KMS-11 (cell line): ENCODE measurements around the gene RFWD3.

Source experiments
- H2AFZ ChIP-seq: fragments of 200-600 bp; sonication (generic); 2 replicates; pipeline ENCODE4 v1.6.1; 2016; ENCODE audit warnings: antibody characterized with exemption, mixed run types, low read depth
- H3K27ac ChIP-seq: fragments of 200-600 bp; sonication (generic); 2 replicates; pipeline ENCODE4 v1.6.1; 2016; ENCODE audit warnings: mild to moderate bottlenecking, mixed run types
- H3K27me3 ChIP-seq: fragments of 200-600 bp; sonication (generic); 2 replicates; pipeline ENCODE4 v1.6.1; 2017; ENCODE audit warnings: mild to moderate bottlenecking, low read depth, mixed run types, moderate library complexity; ENCODE audit not compliant: insufficient read depth
- H3K36me3 ChIP-seq: fragments of 200-600 bp; sonication (generic); 2 replicates; pipeline ENCODE4 v1.6.1; 2017; ENCODE audit warnings: mild to moderate bottlenecking, mixed run types; ENCODE audit not compliant: insufficient read depth
- H3K4me1 ChIP-seq: fragments of 200-600 bp; sonication (generic); 2 replicates; pipeline ENCODE4 v1.6.1; 2016; ENCODE audit warnings: mild to moderate bottlenecking, low read depth, mixed run types; ENCODE audit not compliant: poor library complexity, severe bottlenecking
- H3K4me2 ChIP-seq: fragments of 200-600 bp; sonication (generic); 2 replicates; pipeline ENCODE4 v1.7.0; 2016; ENCODE audit warnings: mild to moderate bottlenecking, mixed run types
- H3K4me3 ChIP-seq: fragments of 200-600 bp; sonication (generic); IDR thresholded peaks from 2 replicates; pipeline ENCODE4 v1.6.1; 2017; ENCODE audit warnings: low read depth, low read length, mixed read lengths; ENCODE audit not compliant: insufficient read depth
- H3K79me2 ChIP-seq: fragments of 200-600 bp; sonication (generic); 2 replicates; pipeline ENCODE4 v1.6.1; 2016; ENCODE audit warnings: low read depth, mixed run types; ENCODE audit not compliant: insufficient read depth
- H3K9ac ChIP-seq: fragments of 200-600 bp; sonication (generic); 2 replicates; pipeline ENCODE4 v1.6.1; 2016; ENCODE audit warnings: mild to moderate bottlenecking, mixed run types
- H4K20me1 ChIP-seq: fragments of 200-600 bp; sonication (generic); 2 replicates; pipeline ENCODE4 v1.6.1; 2016; ENCODE audit warnings: mild to moderate bottlenecking, mixed run types; ENCODE audit not compliant: insufficient read depth
- CTCF ChIP-seq: fragments of 200-600 bp; sonication (generic); conservative IDR thresholded peaks from 2 replicates; pipeline ENCODE4 v1.6.1; 2017; ENCODE audit warnings: low read depth, mild to moderate bottlenecking, antibody characterized with exemption, low read length, moderate library complexity, mixed read lengths

Gene RFWD3

GRCh38 chr16:74633686-74634085 is 33.0 kb downstream of the RFWD3 start:
- Histone ChIP-seq H3K9ac (no peak overlapping the region), H3K27me3 (no peaks in the 10 kb centered on the region), H3K4me2 (no peak overlapping the region), H2AFZ (no peak overlapping the region), H4K20me1 (no peaks in the 10 kb centered on the region), H3K36me3 (peaks cover 20% of the 10 kb centered on the region; the same call in 1 of the 2 replicates), H3K27ac (no peak overlapping the region), H3K4me1 (no peaks in the 10 kb centered on the region), H3K4me3 (no peak overlapping the region), H3K79me2 (no peaks in the 10 kb centered on the region)
- TF ChIP-seq CTCF, result no peak

GRCh38 chr16:74627506-74628220 is 39.0 kb downstream of the RFWD3 start:
- H3K4me2 ChIP-seq, result no peak overlapping the region
- H3K27ac ChIP-seq, result no peak overlapping the region
- no peak overlapping the region for H2AFZ ChIP-seq
- H3K4me1 ChIP-seq, result peaks cover 5% of the 10 kb centered on the region
- TF ChIP-seq CTCF, result no peak
- H3K4me3 ChIP-seq, result no peak overlapping the region
- no peaks in the 10 kb centered on the region for H3K27me3 ChIP-seq
- H3K79me2 ChIP-seq, result no peaks in the 10 kb centered on the region
- no peak overlapping the region for H3K9ac ChIP-seq
- H4K20me1 ChIP-seq, result no peaks in the 10 kb centered on the region; the same call in 1 of the 2 replicates
- peaks cover 20% of the 10 kb centered on the region; the same call in 1 of the 2 replicates for H3K36me3 ChIP-seq

- Histone ChIP-seq H3K4me1 (peaks cover 9% of the 10 kb centered on the region), H3K4me3 (no peak overlapping the region), H3K4me2 (no peak overlapping the region), H3K27me3 (no peaks in the 10 kb centered on the region), H3K36me3 (peaks cover 19% of the 10 kb centered on the region; the same call in 1 of the 2 replicates), H2AFZ (no peak overlapping the region), H3K27ac (no peak overlapping the region), H3K9ac (no peak overlapping the region), H3K79me2 (no peaks in the 10 kb centered on the region), H4K20me1 (no peaks in the 10 kb centered on the region; the same call in 1 of the 2 replicates)
- no peak for TF ChIP-seq CTCF
These were observed 39.8 kb downstream of the RFWD3 start for GRCh38 chr16:74626741-74627416.

GRCh38 chr16:74625500-74626350 is 41.0 kb downstream of the RFWD3 start:
- Histone ChIP-seq H4K20me1 (no peaks in the 10 kb centered on the region; the same call in 1 of the 2 replicates), H3K36me3 (peaks cover 10% of the 10 kb centered on the region; the same call in 1 of the 2 replicates), H3K9ac (no peak overlapping the region), H3K4me3 (no peak overlapping the region), H3K27me3 (no peaks in the 10 kb centered on the region), H3K4me2 (no peak overlapping the region), H3K27ac (no peak overlapping the region), H3K79me2 (no peaks in the 10 kb centered on the region), H2AFZ (no peak overlapping the region), H3K4me1 (peaks cover 9% of the 10 kb centered on the region)
- no peak for TF ChIP-seq CTCF
